Activated CD8-positive, alpha-beta memory T cell treated with anti-CD3 and anti-CD28 coated beads for 24 hours (primary cell): ENCODE data around the gene POC1A.
A peak's percentile ranks its signal among the peaks of the same experiment; 100 is the strongest.

ENCODE experiments used
- DNase-seq: peaks from one replicate; pipeline ENCODE4 v3.0.0-alpha.2; 2020

The POC1A gene

GRCh38 chr3:52126036-52126435 lies 28.2 kb downstream of the POC1A start:
- no peak for DNase-seq

GRCh38 chr3:52124766-52125165 lies 29.5 kb downstream of the POC1A start:
- DNase-seq, result no peak

DNA sequence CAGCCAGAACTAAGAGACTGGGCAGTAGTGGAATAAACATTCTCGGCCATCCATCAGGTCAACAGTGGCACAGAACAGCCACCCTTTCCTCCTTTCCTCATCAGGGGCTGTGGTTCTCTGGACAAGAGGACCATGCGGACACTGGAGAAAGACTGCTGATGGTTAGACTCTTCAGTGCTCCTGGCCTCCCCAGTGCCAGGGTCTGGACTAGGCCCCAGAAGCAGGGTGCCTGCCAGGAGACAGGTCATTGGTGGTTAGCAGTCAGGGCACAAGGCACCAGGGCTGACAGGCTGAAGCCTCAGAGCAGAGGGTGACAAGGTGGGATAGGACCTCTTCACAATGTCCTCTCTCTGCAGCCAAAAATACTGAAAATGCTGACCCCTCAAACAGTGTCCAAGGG lies 30.1 kb downstream of the POC1A start:
- no peak for DNase-seq

DNA sequence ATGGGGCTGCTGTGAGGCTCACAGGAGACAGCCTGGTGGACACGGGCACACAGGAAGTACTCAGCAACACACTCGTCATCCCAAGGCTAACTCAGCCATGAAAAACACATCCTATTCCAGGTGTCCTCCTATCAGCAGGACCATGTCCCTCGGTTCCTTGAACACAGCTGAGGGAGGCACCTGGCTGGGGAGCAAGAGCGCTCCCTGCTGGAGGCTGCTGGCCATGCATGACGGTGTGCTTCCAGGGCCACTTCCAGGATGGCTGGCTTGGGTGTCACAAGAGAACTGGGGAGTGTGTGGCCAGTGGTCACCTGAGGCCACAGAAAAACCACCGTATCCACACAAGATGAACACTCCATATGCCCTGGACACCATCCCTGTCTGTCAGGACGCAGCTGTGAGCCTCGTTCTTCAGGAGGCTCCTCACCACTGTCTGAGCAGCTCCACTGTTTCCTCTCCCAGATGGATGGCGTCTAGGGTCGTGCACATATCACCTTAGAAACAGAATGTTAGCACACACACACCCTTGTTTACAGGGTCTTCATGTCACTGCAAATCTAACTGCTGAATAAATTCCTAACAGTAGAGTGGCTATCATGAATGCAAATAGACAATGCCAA lies 31.0 kb downstream of the POC1A start:
- DNase-seq, result peak; percentile 89

DNA sequence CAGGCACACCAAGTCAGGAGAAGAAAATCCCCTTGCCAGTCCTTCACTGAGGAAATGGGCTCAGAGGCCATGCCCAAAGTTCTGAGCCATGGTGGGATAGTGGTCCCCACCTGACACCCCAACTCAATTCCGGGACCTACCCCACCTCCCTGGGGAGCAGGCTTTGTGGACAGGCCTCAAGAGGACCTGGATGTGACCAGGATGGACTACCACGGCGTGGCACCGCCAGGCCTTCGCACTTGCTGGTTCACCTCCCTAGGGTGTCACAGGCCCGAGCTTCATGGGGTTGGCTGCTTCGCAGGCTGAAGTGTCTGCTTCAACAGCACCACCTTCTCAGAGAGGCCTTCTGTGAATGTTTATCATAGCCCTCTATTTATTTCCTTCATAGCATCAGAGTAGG lies 31.7 kb downstream of the POC1A start:
- DNase-seq, result no peak

DNA sequence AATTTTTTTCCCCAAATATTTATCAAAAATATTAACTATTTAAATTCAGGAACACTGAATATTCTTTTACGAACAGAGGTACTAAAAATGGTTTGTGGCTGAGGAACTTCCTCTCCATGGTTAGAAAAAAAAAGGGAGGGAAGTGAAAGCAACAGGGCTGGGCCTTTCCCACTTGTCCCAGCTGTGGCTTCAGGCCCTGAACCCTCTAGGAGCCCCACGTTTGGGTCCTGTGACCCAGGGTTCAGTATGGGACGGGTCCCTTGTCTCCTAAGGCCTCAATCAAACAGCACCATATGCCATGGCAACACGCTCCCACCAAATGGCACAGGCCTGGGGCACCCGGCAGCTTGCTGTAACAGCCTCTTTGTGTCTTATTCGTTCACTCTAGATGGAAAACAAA lies 32.4 kb downstream of the POC1A start:
- no peak for DNase-seq

DNA sequence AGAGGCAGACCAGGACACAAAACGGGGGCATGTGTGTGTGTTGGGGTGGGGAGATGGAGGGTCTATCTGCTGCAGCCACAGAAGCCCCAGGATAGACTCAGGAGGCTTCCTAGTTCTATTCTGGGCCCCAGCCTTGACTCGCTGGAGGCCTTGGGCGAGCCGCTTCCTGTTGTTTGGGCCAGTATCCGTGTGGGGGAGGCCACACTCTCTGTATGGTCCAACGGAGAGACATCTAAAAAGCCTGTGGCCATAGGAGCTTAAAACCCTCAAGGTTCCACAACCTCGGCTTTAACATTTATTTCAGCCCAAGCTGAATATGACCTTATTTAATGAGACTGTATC lies 32.8 kb downstream of the POC1A start:
- DNase-seq, result no peak

GRCh38 chr3:52120556-52121463 lies 33.4 kb downstream of the POC1A start:
- no peak for DNase-seq

- no peak for DNase-seq
These were observed 34.4 kb downstream of the POC1A start for GRCh38 chr3:52119826-52120225.

GRCh38 chr3:52119099-52119498 lies 35.1 kb downstream of the POC1A start:
- DNase-seq, result no peak

- no peak for DNase-seq
These were observed 35.9 kb downstream of the POC1A start for GRCh38 chr3:52118156-52118875.

GRCh38 chr3:52117537-52117936 lies 36.7 kb downstream of the POC1A start:
- DNase-seq, result no peak

DNA sequence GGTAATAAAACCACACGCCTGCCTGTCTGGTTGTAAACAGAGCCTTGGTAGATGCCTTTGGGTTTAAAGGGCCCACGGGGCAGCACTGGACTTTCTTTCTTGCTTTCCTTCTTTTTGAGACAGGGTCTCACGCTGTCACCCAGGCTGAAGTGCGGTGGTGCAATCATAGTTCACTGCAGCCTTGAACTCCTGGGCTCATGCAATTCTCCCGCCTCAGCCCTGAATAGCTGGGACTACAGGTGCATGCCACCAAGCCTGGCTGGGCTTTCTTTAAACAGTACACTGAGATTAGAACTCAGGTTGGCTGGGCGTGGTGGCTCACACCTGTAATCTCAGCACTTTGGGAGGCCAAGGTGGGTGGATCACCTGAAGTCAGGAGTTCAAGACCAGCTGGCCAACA lies 42.2 kb downstream of the POC1A start:
- no peak for DNase-seq

GRCh38 chr3:52110502-52110901 lies 43.7 kb downstream of the POC1A start:
- DNase-seq, result no peak

DNA sequence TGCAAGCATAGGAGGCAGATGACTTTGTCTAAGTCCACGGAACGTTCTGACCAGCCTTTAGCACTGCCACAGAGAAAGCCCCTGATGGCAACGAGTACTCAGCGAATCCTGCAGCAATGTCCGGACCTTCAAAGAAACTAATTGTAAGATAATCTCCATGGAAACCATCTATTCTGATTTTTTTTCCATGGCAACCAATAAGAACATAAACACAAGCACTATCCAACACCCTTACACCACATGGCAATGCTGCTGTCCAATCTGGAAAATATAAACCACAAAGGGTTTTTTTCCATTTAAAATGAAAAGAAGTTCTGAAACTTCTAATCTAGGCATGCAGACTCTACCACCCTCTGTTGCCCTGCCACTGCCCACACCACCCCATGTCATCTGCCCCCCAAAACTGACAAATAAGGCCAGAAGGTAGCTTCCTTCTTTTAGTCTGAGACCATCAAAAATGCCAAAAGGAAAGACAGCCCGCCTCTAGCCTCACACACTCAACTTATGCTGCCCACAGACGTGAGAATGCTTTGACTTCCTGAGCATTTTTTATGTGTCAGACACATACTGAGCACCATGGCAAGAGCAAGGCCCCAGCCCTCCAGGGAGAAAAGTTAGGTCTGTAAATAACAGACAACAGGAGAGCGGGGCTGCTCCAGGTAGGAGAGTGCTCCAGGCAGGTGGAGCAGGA lies 44.5 kb downstream of the POC1A start:
- DNase-seq, result no peak

DNA sequence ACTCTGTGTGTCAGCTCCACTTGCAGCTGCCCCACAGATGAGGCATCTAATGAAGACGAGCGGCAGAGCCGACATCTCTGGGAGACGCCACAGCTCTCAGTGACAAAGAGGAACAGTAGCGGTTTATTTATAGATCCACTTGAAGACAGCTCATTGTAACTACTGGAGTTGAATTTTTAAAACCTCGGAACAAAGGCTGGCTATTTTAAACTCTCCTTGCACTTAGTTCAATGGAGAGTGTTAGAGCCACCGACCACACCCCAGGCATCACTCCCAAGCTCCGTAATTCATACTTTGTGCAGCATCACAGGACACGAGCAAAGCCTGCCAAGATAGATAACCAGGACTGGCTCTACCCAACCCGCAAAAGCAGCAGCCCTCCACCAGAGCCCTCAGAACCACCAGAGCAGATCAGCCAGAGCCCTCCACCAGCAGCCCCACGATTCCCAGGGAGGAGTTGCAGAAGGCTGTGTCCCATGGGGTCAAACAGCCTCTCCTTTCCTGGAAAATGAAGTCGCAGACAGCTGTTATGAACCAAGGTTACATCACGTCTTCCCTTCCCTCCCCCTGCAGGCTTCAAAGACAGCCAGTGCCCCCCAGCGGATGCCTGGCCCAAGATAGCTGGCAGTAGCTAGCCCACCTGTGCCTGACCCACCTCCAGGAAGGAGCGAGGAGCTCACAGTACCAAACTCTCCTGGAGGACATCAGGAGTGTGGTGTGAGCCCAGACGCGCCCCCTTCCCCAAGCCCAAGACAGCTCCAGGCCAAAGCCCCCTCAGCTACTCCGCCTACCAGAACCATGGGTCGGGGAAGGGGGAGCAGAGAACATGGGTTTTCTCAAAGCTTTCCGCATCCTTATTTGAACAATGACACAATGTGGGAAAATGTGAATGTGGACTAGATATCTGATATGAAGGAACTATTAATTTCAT lies 45.7 kb downstream of the POC1A start:
- DNase-seq, result no peak

DNA sequence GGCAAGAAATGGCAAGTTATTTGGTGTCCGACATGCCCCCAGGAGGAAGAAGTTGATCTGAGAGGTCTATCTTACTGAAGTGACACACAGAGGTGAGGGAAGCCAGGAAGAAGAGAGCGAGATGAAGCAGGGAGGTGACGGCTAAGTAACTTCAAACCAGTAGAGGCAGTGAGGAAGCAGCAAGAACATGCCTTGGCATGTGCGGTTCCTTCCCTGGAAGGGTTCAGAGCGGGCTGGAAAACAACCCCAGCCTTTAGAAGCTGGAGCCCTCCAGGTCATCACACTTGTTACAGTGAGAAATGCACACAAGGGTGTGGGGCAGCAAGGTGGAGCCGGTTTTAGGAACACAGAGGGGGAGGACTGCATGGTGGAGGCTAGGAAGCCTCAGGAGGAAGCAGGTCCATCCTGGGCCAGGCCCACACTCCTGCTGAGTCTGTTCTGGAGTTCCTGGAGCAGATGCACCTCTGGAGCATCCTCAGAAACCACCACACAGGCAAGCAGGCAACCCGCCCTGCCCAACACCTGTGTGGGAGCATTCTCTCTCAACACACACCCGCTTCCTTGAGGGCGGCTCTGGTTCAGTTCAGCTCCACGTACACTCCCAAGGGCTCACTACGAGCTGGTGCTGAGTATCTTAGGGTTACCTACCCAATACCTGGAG lies 47.1 kb downstream of the POC1A start:
- no peak for DNase-seq

- no peak for DNase-seq
These were observed 49.3 kb downstream of the POC1A start for GRCh38 chr3:52104684-52105640.

- no peak for DNase-seq
These were observed 51.3 kb downstream of the POC1A start for GRCh38 chr3:52102934-52103333.

- DNase-seq, result no peak
These were observed 55.2 kb downstream of the POC1A start for GRCh38 chr3:52099001-52099401.
